Spleen (tissue), 11 donors: ENCODE data around the gene ADAP1. TPM values are rescaled to one million over a fixed set of nuclear protein-coding genes. Genes with fewer than 3 reads are reported as not detected.

ENCODE experiments used
- DNase-seq: peaks from one replicate; pipeline ENCODE4 v3.0.0-alpha.2; 2020
- H3K27ac ChIP-seq, 8 donors: fragments of 200-600 bp; sonication (generic) in 7 of 8; 1 replicate in 4 of 8; 2 replicates in 4 of 8; pipeline versions ENCODE4 v1.5.0 to v1.8.0; 2016 to 2021; ENCODE audit warnings: inconsistent platforms in 4 of 8, mild to moderate bottlenecking in 4 of 8, moderate library complexity in 1 of 8
- H3K27me3 ChIP-seq, 7 donors: fragments of 200-600 bp; sonication (generic) in 6 of 7; replicated peaks in 1 of 7; 1 replicate in 4 of 7; 2 replicates in 3 of 7; pipeline versions ENCODE4 v1.5.0 to v1.8.0; 2016 to 2021; ENCODE audit warnings: inconsistent platforms in 3 of 7, mild to moderate bottlenecking in 1 of 7
- H3K36me3 ChIP-seq, 6 donors: fragments of 200-600 bp; sonication (generic) in 5 of 6; 1 replicate in 4 of 6; 2 replicates in 2 of 6; pipeline versions ENCODE4 v1.5.0 to v1.8.0; 2016 to 2021; ENCODE audit warnings: inconsistent platforms in 2 of 6
- H3K4me1 ChIP-seq, 6 donors: fragments of 200-600 bp; sonication (generic) in 5 of 6; 1 replicate in 3 of 6; 2 replicates in 3 of 6; pipeline versions ENCODE4 v1.5.0 to v1.8.0; 2016 to 2021; ENCODE audit warnings: inconsistent platforms in 3 of 6
- H3K4me3 ChIP-seq, 8 donors: fragments of 200-600 bp; sonication (generic) in 7 of 8; 1 replicate in 4 of 8; 2 replicates in 4 of 8; pipeline versions ENCODE4 v1.5.0 to v1.8.0; 2016 to 2021; ENCODE audit warnings: inconsistent platforms in 4 of 8, mild to moderate bottlenecking in 4 of 8, moderate library complexity in 2 of 8
- H3K9me3 ChIP-seq, 8 donors: fragments of 200-600 bp; sonication (generic) in 7 of 8; 1 replicate in 4 of 8; 2 replicates in 4 of 8; pipeline versions ENCODE4 v1.5.0 to v1.8.0; 2016 to 2021; ENCODE audit warnings: inconsistent platforms in 4 of 8
- CTCF ChIP-seq, 11 experiments: fragments of 200-600 bp in 7 of 11; fragments of 450-650 bp in 4 of 11; sonication (generic) in 4 of 11; IDR thresholded peaks in 8 of 11; conservative IDR thresholded peaks in 3 of 11; 1 replicate in 7 of 11; 2 replicates in 4 of 11; pipeline versions ENCODE4 v1.4.0 to v1.8.0; 2016 to 2021; ENCODE audit warnings: antibody characterized with exemption in 11 of 11, inconsistent platforms in 4 of 11, mild to moderate bottlenecking in 1 of 11
- POLR2A ChIP-seq, 3 donors: fragments of 450-650 bp; IDR thresholded peaks; one replicate each; pipeline ENCODE4 v1.5.1; 2017; ENCODE audit warnings: antibody characterized with exemption in 3 of 3, mild to moderate bottlenecking in 1 of 3
- POLR2AphosphoS5 ChIP-seq, 3 donors: sonication (generic); formaldehyde crosslinking; IDR thresholded peaks; one replicate each; pipeline ENCODE4 v1.5.1; 2017; ENCODE audit warnings: antibody characterized with exemption in 3 of 3
- WGBS, 5 donors: extraction: QIAGEN DNeasy Blood & Tissue Kit in 3 of 5; methylation state at CpG; one replicate each; pipeline versions ENCODE4 v1.1.5 to v1.1.7; 2013 to 2018; 5-methylcytosine and 5-hydroxymethylcytosine counted together
- intact Hi-C: fragments of 100-400 bp; cut with DNase I; formaldehyde crosslinking; loops from one replicate; pipeline ENCODE4 v1.15.0; 2023; ENCODE audit warnings: low total_unique reads
- polyA plus RNA-seq, 3 donors: library from polyadenylated mRNA; stranded (reverse); fragments of 200-250 nt; gene quantifications; one replicate each; pipeline ENCODE4 v1.2.1, GENCODE V29; 2013
- total RNA-seq, 7 donors: library from RNA; depleted of rRNA in 3 of 7; stranded (reverse); fragments of >200 nt in 3 of 7; fragmentation: NEBNext Ultra II Directional in 4 of 7; extraction: Animal tissue kit (Norgen Biotek cat#: 25700) in 4 of 7; gene quantifications; one replicate each; pipeline versions ENCODE4 v1.1.0 to v1.2.1, GENCODE V29; 2016 to 2021
- donor health status: healthy with polysubstance abuse.
- donor health status: DM: no; HTN: no; CAD: no; lungs with moderate emphysema.
- donor health status: DM: no; HTN: no; CAD: no.
- donor health status: Bipolar disorder and iron deficiency.
- donor health status: healthy.
- donor health status: DM: no; HTN: no; CAD: no.
- donor health status: DM: yes; HTN: yes; CAD: no.

ADAP1 gene
- total and polyA plus RNA-seq, 10 donors = 8.7 to 38.6 (median 22.7) TPM

- Histone ChIP-seq H3K9me3 (no peaks in the 10 kb centered on the region), H3K36me3 (peaks cover 0 to 73% (median 66%) of the 10 kb centered on the region in 6 donors), H3K4me3 (no peak overlapping the region), H3K27me3 (peaks cover 0 to 5% (median 0%) of the 10 kb centered on the region in 7 donors), H3K27ac (no peak overlapping the region), H3K4me1 (peaks cover 27 to 88% (median 55%) of the 10 kb centered on the region in 6 donors)
- intact Hi-C loops = no loop called here
- WGBS, 5 donors = 85 to 91% (median 87%) methylated on average over 13 to 24 of the region's 24 CpGs
- DNase-seq = no peak
- no peak for TF ChIP-seq POLR2A (IDR thresholded peaks at IDR 0.05)
- peak in 1 of 3 donors; percentile 25 for TF ChIP-seq POLR2AphosphoS5 (IDR thresholded peaks at IDR 0.05)
- TF ChIP-seq CTCF (IDR thresholded peaks at IDR 0.05 in 8 of 11, conservative IDR thresholded peaks at IDR 0.05 in 3 of 11) = no peak
Measured at GRCh38 chr7:968205-969105, 14.0 kb upstream of the ADAP1 start.

GRCh38 chr7:967361-968082, 13.0 kb upstream of the ADAP1 start:
- no peak for TF ChIP-seq CTCF (IDR thresholded peaks at IDR 0.05 in 8 of 11, conservative IDR thresholded peaks at IDR 0.05 in 3 of 11)
- TF ChIP-seq POLR2AphosphoS5 (IDR thresholded peaks at IDR 0.05) = peak in 2 of 3 donors; percentile 15 to 46
- TF ChIP-seq POLR2A (IDR thresholded peaks at IDR 0.05) = no peak
- 93 to 94% (median 93%) methylated on average over 35 to 39 of the region's 39 CpGs for WGBS, 5 donors
- DNase-seq = peak; percentile 73
- Histone ChIP-seq H3K4me3 (no peak overlapping the region), H3K9me3 (no peaks in the 10 kb centered on the region), H3K4me1 (peaks cover 24 to 88% (median 53%) of the 10 kb centered on the region in 6 donors), H3K36me3 (peaks cover 0 to 64% (median 60%) of the 10 kb centered on the region in 6 donors), H3K27me3 (peaks cover 0 to 15% (median 0%) of the 10 kb centered on the region in 7 donors), H3K27ac (no peak overlapping the region)
- intact Hi-C loops = no loop called here

GRCh38 chr7:966291-967069, 12.0 kb upstream of the ADAP1 start:
- peak; percentile 66 for DNase-seq
- peak overlapping the region in 1 of 8 donors; percentile 2 for H3K27ac ChIP-seq
- peaks cover 0 to 25% (median 0%) of the 10 kb centered on the region in 7 donors for H3K27me3 ChIP-seq
- H3K9me3 ChIP-seq = no peaks in the 10 kb centered on the region
- WGBS, 5 donors = 77 to 85% (median 85%) methylated on average over 22 of the region's 22 CpGs
- H3K4me1 ChIP-seq = peaks cover 17 to 79% (median 48%) of the 10 kb centered on the region in 6 donors
- H3K36me3 ChIP-seq = peaks cover 0 to 54% (median 50%) of the 10 kb centered on the region in 6 donors
- peak in 2 of 3 donors; percentile 31 to 60 for TF ChIP-seq POLR2AphosphoS5 (IDR thresholded peaks at IDR 0.05)
- no peak for TF ChIP-seq CTCF (IDR thresholded peaks at IDR 0.05 in 8 of 11, conservative IDR thresholded peaks at IDR 0.05 in 3 of 11)
- intact Hi-C loops = no loop called here
- H3K4me3 ChIP-seq = no peak overlapping the region
